PC-9 (cell line): ENCODE measurements around the gene DEAF1. TPM values are rescaled to one million over a fixed set of nuclear protein-coding genes. Genes with fewer than 3 reads are reported as not detected.

Experiments
- BruUV-seq: library from RNA; stranded (reverse); fragments of 400-500 nt; replicated peaks from 2 replicates; lab custom pipeline; 2021; lab: Mats Ljungman, UMichigan
- CTCF ChIA-PET: fragments of 300-600 bp; sonication (Branson Sonifier 250); formaldehyde crosslinking; loops from one replicate; lab custom pipeline; 2022; ENCODE audit warnings: antibody characterized with exemption; lab: Charles Lee
- POLR2A ChIA-PET: fragments of 300-600 bp; sonication (Branson Sonifier 250); formaldehyde crosslinking; loops from one replicate; lab custom pipeline; 2022; ENCODE audit warnings: antibody characterized with exemption; ENCODE audit not compliant: unreplicated experiment; lab: Charles Lee
- DNase-seq, 2 experiments: peaks; one replicate each; pipeline versions ENCODE4 v3.0.0 to v3.0.0-alpha.2; 2015 to 2022; ENCODE audit warnings: mixed read lengths in 1 of 2
- H2AFZ ChIP-seq: fragments of 200-600 bp; sonication (generic); 2 replicates; pipeline ENCODE4 v1.8.1; 2017; ENCODE audit warnings: antibody characterized with exemption
- H3F3A ChIP-seq: fragments of 200-600 bp; sonication (generic); 2 replicates; pipeline ENCODE4 v1.8.1; 2017; ENCODE audit warnings: antibody characterized with exemption, mild to moderate bottlenecking, low read depth; ENCODE audit not compliant: insufficient read depth
- H3K27ac ChIP-seq: fragments of 200-600 bp; sonication (generic); 2 replicates; pipeline ENCODE4 v1.6.1; 2016; ENCODE audit warnings: mixed run types
- H3K27me3 ChIP-seq: fragments of 200-600 bp; sonication (generic); 2 replicates; pipeline ENCODE4 v1.6.1; 2016; ENCODE audit warnings: low read depth, mixed run types; ENCODE audit not compliant: insufficient read depth
- H3K36me3 ChIP-seq: fragments of 200-600 bp; sonication (generic); 2 replicates; pipeline ENCODE4 v1.6.1; 2016; ENCODE audit warnings: low read depth, mixed run types
- H3K4me1 ChIP-seq: fragments of 200-600 bp; sonication (generic); replicated peaks from 2 replicates; pipeline ENCODE4 v1.6.1; 2016; ENCODE audit warnings: mixed run types; ENCODE audit not compliant: insufficient read depth
- H3K4me2 ChIP-seq: fragments of 200-600 bp; sonication (generic); 2 replicates; pipeline ENCODE4 v1.6.1; 2017; ENCODE audit warnings: mixed run types
- H3K4me3 ChIP-seq: fragments of 200-600 bp; sonication (generic); 2 replicates; pipeline ENCODE4 v1.6.1; 2016; ENCODE audit warnings: mixed run types
- H3K79me2 ChIP-seq: fragments of 200-600 bp; sonication (generic); 2 replicates; pipeline ENCODE4 v1.6.1; 2017; ENCODE audit warnings: low read depth, mixed run types
- H3K9me2 ChIP-seq: fragments of 200-600 bp; sonication (generic); 2 replicates; pipeline ENCODE4 v1.8.1; 2017; ENCODE audit warnings: mild to moderate bottlenecking; ENCODE audit not compliant: insufficient read depth
- H3K9me3 ChIP-seq: fragments of 200-600 bp; sonication (generic); 2 replicates; pipeline ENCODE4 v1.8.1; 2016; ENCODE audit warnings: low read depth; ENCODE audit not compliant: insufficient read depth
- H4K20me1 ChIP-seq: fragments of 200-600 bp; sonication (generic); 2 replicates; pipeline ENCODE4 v1.8.1; 2017; ENCODE audit not compliant: insufficient read depth
- CTCF ChIP-seq: fragments of 200-600 bp; sonication (generic); conservative IDR thresholded peaks from 2 replicates; pipeline ENCODE4 v1.6.1; 2017; ENCODE audit warnings: mixed run types, antibody characterized with exemption, mild to moderate bottlenecking, moderate library complexity
- EZH2 ChIP-seq: fragments of 200-600 bp; sonication (generic); IDR thresholded peaks from 2 replicates; pipeline ENCODE4 v1.8.0; 2017; ENCODE audit warnings: antibody characterized with exemption, low read depth
- intact Hi-C: fragments of 100-400 bp; cut with micrococcal nuclease; formaldehyde crosslinking; loops from one replicate; pipeline ENCODE4 v1.10.0; 2022; ENCODE audit not compliant: unreplicated experiment
- total RNA-seq: library from RNA; stranded (reverse); gene quantifications from 2 replicates; pipeline ENCODE4 v1.2.3, GENCODE V29; 2021

DEAF1 gene
- total RNA-seq, 1 experiment from 2014 or later: 36.9 TPM

GRCh38 chr11:720017-720641 lies 25.1 kb upstream of the DEAF1 start:
- no peak for DNase-seq
- Histone ChIP-seq H3K79me2 (peaks cover 5% of the 10 kb centered on the region; the same call in 1 of the 2 replicates), H3K9me3 (no peaks in the 10 kb centered on the region), H3K36me3 (no peaks in the 10 kb centered on the region), H3K4me1 (no peaks in the 10 kb centered on the region), H3K27me3 (no peaks in the 10 kb centered on the region), H3K4me3 (no peak overlapping the region), H2AFZ (no peak overlapping the region), H3F3A (peaks cover 1% of the 10 kb centered on the region; the same call in 1 of the 2 replicates), H3K4me2 (no peak overlapping the region), H3K27ac (no peak overlapping the region), H3K9me2 (no peaks in the 10 kb centered on the region), H4K20me1 (no peaks in the 10 kb centered on the region)
- TF ChIP-seq EZH2: no peak
- TF ChIP-seq CTCF: no peak
- intact Hi-C loops: loop anchor here (10.0 kb wide), 1 partner anchor 155 kb away; the partner anchor contains the start of genes LMNTD2 and RASSF7
- no TSS peak for BruUV-seq
- ChIA-PET CTCF (no interaction called here), POLR2A (no interaction called here)

GRCh38 chr11:719214-720016 lies 24.4 kb upstream of the DEAF1 start:
- no peak overlapping the region for H3K4me2 ChIP-seq
- ChIA-PET CTCF (no interaction called here), POLR2A (no interaction called here)
- no peaks in the 10 kb centered on the region for H3K4me1 ChIP-seq
- intact Hi-C loops: loop anchor here (10.0 kb wide), 1 partner anchor 155 kb away; the partner anchor contains the start of genes LMNTD2 and RASSF7
- DNase-seq: no peak
- TF ChIP-seq EZH2: no peak
- TF ChIP-seq CTCF: no peak
- no peaks in the 10 kb centered on the region for H3K27me3 ChIP-seq
- BruUV-seq: no TSS peak
- H3K79me2 ChIP-seq: peaks cover 5% of the 10 kb centered on the region; the same call in 1 of the 2 replicates
- H3K36me3 ChIP-seq: no peaks in the 10 kb centered on the region
- H3K4me3 ChIP-seq: no peak overlapping the region
- H2AFZ ChIP-seq: no peak overlapping the region
- no peaks in the 10 kb centered on the region for H3K9me3 ChIP-seq
- peaks cover 6% of the 10 kb centered on the region; the same call in 1 of the 2 replicates for H3F3A ChIP-seq
- H3K9me2 ChIP-seq: no peaks in the 10 kb centered on the region
- H3K27ac ChIP-seq: no peak overlapping the region
- H4K20me1 ChIP-seq: no peaks in the 10 kb centered on the region

GRCh38 chr11:714436-714835 lies 19.4 kb upstream of the DEAF1 start:
- no TSS peak for BruUV-seq
- H3K36me3 ChIP-seq: no peaks in the 10 kb centered on the region
- H3K27me3 ChIP-seq: no peaks in the 10 kb centered on the region
- ChIA-PET POLR2A (no interaction called here), CTCF (no interaction called here)
- no peak for TF ChIP-seq CTCF
- no peak for TF ChIP-seq EZH2
- no peak for DNase-seq
- no peaks in the 10 kb centered on the region for H3K4me1 ChIP-seq
- H3K9me3 ChIP-seq: no peaks in the 10 kb centered on the region
- peaks cover 16% of the 10 kb centered on the region for H3K79me2 ChIP-seq
- no peaks in the 10 kb centered on the region for H3K9me2 ChIP-seq
- H2AFZ ChIP-seq: no peak overlapping the region
- peaks cover 6% of the 10 kb centered on the region; the same call in 1 of the 2 replicates for H3F3A ChIP-seq
- peaks cover 3% of the 10 kb centered on the region; the same call in 1 of the 2 replicates for H4K20me1 ChIP-seq
- no peak overlapping the region for H3K4me3 ChIP-seq
- no peak overlapping the region for H3K27ac ChIP-seq
- intact Hi-C loops: no loop called here
- no peak overlapping the region for H3K4me2 ChIP-seq
